Astrocyte of the spinal cord (primary cell): ENCODE data around the gene PEPD.

Source experiments
- DNase-seq: peaks from one replicate; pipeline ENCODE4 v3.0.0; 2011; ENCODE audit warnings: low read depth, low spot score
- H3K4me3 ChIP-seq: 2 replicates; pipeline ENCODE4 v1.5.1; 2011; ENCODE audit warnings: low read depth, mild to moderate bottlenecking, low read length, moderate library complexity
- in situ Hi-C: cut with HindIII; loops from 2 replicates; pipeline ENCODE4 v1.10.0; 2017; ENCODE audit warnings: low sequenced_read_pairs
- TF ChIP-seq, protein P1 (sequence below): IDR thresholded peaks from 2 replicates; pipeline ENCODE4 v1.5.1; 2012; ENCODE audit warnings: low read depth, mild to moderate bottlenecking, low read length, inconsistent platforms

The PEPD gene

GRCh38 chr19:33442706-33443105 lies 78.9 kb downstream of the PEPD start:
- DNase-seq = no peak
- in situ Hi-C loops = no loop called here
- TF ChIP-seq, protein P1, sequence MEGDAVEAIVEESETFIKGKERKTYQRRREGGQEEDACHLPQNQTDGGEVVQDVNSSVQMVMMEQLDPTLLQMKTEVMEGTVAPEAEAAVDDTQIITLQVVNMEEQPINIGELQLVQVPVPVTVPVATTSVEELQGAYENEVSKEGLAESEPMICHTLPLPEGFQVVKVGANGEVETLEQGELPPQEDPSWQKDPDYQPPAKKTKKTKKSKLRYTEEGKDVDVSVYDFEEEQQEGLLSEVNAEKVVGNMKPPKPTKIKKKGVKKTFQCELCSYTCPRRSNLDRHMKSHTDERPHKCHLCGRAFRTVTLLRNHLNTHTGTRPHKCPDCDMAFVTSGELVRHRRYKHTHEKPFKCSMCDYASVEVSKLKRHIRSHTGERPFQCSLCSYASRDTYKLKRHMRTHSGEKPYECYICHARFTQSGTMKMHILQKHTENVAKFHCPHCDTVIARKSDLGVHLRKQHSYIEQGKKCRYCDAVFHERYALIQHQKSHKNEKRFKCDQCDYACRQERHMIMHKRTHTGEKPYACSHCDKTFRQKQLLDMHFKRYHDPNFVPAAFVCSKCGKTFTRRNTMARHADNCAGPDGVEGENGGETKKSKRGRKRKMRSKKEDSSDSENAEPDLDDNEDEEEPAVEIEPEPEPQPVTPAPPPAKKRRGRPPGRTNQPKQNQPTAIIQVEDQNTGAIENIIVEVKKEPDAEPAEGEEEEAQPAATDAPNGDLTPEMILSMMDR = no peak
- no peak overlapping the region for H3K4me3 ChIP-seq

DNA sequence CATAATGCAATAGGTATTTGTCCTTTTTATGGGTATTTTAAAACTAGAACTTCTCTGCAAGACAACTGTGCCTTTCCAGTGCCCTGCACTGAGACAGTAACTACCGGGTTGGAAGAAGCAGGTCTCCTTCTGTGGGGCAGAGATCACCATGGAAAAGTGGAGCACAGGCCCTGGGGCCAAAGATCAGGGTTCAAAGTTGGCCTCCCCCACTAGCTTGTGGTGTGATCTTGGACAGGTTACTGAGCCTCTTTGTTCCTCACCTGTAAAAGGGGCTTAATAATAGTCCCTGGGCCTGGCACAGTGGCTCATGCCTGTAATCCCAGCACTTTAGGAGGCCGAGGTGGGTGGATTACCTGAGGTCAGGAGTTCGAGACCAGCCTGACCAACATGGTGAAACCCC lies 79.8 kb downstream of the PEPD start:
- TF ChIP-seq, protein P1 = no peak
- in situ Hi-C loops = no loop called here
- H3K4me3 ChIP-seq = no peak overlapping the region
- no peak for DNase-seq

DNA sequence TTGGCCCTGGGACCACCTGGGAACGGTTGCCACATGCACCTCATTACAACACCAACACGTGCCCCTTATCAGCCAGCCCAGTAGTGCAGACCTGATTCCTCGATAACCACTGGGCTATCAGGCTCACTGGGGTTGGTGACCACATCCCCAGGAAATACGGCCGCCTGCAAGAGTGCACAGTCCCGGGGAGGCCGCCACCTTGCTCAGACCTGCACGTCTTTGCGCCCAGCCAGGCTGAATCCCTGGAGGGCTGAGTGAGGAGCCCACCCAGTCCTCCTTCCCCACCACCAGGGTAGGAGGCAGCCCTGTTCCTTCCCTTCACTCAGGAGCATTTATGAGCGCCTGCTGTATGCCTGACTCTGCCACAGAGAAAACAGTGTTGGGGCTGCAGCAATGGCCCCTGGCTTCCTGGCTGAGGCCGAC lies 80.3 kb downstream of the PEPD start:
- no peak overlapping the region for H3K4me3 ChIP-seq
- DNase-seq = no peak
- in situ Hi-C loops = no loop called here
- TF ChIP-seq, protein P1 = no peak

DNA sequence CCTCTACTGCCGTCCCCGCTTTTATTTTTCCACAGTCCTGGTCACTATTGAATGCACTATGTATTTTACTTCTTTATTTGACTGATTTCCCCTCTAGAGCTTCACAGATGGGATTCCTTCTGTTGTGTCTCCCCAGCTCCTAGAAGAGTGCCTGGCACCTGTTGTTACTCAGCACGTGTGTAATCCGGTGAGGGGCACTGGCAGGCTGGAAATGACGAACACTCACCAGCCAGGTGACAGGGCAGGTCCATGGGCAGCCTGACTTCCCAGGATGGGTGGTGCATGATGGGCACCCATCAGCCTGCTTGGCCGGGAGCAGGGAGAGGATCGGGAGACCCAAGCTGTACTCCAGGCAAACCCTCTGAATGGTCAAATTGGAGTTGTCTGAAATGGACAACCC lies 80.9 kb downstream of the PEPD start:
- no peak for DNase-seq
- no peak overlapping the region for H3K4me3 ChIP-seq
- TF ChIP-seq, protein P1 = no peak
- in situ Hi-C loops = no loop called here

DNA sequence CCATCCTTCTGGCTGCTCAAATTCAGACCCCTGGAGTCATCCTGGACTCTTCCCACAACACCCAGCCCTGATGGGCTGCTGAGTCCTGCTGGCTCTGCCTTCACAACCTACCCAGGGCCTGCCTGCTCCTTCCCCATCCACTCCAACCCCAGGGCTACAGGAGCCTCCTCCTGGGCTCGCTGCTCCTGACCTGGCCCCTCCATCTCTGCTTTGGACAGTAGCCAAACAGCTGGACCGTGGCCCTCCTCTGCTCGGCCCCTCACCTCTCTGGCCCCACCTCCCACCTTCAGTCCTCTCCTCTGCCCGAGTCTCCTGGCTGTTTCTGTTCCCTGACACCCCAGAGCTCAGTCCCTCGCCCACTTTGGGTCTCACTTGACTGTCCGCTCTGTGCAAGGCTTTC lies 81.3 kb downstream of the PEPD start:
- H3K4me3 ChIP-seq = no peak overlapping the region
- no peak for DNase-seq
- in situ Hi-C loops = no loop called here
- TF ChIP-seq, protein P1 = no peak

DNA sequence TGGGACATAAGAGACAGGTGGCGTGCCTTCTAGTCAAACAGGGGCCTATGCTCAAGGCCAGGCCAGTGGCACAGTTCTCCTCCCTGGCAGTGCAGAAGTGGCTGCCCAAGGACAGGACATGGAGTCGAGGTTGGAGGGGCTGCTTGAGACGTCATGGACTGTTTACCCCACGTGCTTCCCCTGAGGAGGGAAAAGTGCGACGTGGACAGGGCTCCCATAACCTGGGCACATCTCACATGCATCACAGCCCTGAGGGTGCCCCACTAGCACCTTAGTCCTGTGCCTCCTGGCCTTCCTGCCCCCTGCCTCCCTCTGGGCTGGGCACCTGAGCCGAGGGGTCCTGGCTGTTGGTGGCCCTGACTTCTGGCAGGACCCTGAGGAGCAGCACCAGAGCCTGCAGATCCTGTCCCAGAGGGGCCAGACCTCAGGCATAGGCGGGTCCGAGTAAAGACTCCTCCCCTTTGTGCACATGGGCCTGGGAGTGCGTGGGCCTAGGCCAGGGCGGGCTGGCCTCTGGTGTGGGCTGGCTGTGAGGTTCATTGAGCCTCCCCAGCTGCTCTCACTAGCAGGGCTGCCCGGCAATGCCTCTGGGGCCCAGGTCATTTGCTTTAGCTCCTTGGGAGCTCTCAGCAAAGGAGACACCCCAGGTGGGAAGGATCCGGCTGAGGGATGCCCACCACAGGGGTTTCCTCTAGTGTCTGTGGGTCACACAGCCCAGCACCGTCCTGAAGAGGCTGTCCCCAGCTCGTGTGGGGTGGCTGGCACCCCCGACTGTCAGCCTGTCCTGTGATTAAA lies 82.4 kb downstream of the PEPD start:
- no peak for DNase-seq
- TF ChIP-seq, protein P1 = no peak
- H3K4me3 ChIP-seq = no peak overlapping the region
- in situ Hi-C loops = no loop called here
